Dermis lymphatic vessel endothelial cell (primary cell): ENCODE data around the gene ZNF440. TPM values are rescaled to one million over a fixed set of nuclear protein-coding genes. Genes with fewer than 3 reads are reported as not detected.

ENCODE experiments used
- total RNA-seq: library from RNA; depleted of rRNA; stranded (reverse); fragments of >200 nt; gene quantifications from 2 replicates; pipeline ENCODE4 v1.2.1, GENCODE V29; 2014

Gene ZNF440
- 8.9 and 10.8 TPM in 2 replicates for total RNA-seq

DNA sequence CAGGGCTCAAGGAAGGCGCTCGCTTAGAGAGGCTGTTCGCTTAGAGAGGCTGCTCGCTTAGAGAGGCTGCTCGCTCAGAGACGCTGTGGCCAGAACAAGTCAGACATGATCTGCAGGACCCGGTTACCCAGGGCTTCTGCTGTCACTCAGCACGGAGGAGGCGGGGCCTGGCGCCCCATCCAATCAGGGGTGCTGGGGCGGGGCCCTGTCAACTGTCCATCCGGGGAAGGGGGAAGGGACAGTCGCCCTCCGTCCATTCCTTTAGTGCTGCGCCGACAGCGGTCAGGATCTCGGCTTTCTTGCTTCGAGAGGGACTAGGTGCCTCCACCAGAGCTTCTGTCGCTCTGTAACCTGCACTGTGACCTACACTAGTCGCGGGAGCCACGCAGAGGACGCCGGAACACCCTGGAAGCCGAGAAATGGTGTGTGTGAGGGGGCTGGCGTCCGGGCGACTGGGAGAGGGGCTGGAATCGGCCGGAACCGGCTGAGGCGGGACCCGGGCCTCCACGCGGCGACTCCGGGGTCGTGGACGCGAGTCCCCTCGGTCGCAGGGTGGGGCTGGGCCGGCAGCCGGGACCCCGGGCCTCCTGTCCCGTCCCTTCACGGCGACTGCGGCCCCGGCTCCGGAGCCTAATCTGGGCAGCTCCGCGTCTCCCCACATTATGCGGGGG, at the start of gene ZNF440:
ZNF440 (plus strand) TSS at position 245 of the 671 bp plus-strand sequence; CDS start at position 420, 175 bp downstream.

DNA sequence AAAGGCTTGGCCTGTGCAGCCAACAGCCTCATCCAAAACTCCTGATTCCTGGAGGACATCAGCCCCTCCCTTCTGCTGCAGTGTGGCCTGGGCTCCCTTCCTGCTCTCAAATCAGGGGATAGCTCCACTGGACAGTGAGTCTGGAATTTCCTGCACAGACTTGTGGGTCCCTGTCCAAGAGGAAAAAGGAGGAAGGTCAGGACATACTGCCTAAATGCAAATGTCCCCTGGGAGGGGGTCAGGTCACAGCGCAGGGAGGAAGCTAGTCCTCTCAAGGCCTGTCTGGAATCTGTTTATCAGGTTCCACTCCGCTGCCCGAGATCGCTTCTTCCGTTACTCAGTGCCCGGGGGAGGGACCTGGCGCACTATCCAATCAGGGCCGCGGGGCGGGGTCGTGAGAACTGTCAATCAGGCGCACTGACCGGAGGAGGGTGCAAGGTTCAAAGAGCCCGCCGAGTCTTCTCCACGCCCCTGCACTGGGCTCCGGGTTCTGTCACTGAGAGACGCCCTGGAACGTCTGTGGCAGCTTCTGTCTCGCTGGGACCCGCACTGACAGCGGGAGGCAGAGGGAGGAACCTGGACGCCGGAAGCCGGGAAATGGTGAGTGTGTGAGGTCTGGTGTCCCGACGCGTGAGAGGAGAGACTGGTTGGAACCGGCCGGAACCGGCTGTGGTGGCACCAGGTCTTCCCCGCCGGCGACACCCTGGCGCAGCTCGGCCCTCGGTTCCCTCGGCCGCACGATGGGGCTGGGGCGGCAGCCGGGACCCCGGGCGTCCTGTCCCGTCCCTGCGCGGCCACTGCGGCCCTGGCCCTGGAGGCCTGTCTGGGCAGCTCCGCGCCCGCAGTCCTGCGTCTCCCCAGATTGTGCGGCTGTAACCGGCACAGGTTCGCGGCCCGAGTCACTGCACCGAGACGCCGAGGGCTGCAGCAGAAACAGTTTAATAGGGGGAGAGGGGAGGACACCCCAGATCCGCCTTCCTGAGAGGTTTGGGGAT, 47.2 kb upstream of the ZNF440 start, which contains the start of gene ZNF441:
ZNF441 (plus strand) TSS at position 404 of the 995 bp plus-strand sequence; CDS start at position 598, 194 bp downstream.

GRCh38 chr19:11798391-11799330, 15.4 kb upstream of the ZNF440 start, which contains the start of gene ZNF491:
ZNF491 (plus strand) TSS chr19:11798523; CDS start chr19:11805954, 7,431 bp downstream.

GRCh38 chr19:11848594-11849469, 34.8 kb downstream of the ZNF440 start, which contains the start of gene ZNF439:
ZNF439 (plus strand) TSS chr19:11848726; CDS start chr19:11848868, 142 bp downstream.

Other genes starting within 250 kb of the ZNF440 start
- gene ACP5, start 236.6 kb upstream of the ZNF440 start, total RNA-seq: under 0.01 and 0.34 TPM in 2 replicates
- 21.3 and 29.7 TPM in 2 replicates for gene ZNF627, start 216.8 kb upstream of the ZNF440 start, total RNA-seq
- gene ZNF823, start 75.3 kb upstream of the ZNF440 start, total RNA-seq: 9.3 and 11.4 TPM in 2 replicates
- 15.2 and 15.5 TPM in 2 replicates for gene ZNF441, start 47.3 kb upstream of the ZNF440 start, total RNA-seq
- 0.54 and 0.86 TPM in 2 replicates for gene ZNF491, start 15.8 kb upstream of the ZNF440 start, total RNA-seq
- 0.11 and 0.17 TPM in 2 replicates for gene ZNF439, start 34.5 kb downstream of the ZNF440 start, total RNA-seq
- gene ZNF69, start 73.5 kb downstream of the ZNF440 start, total RNA-seq: 2.0 and 4.2 TPM in 2 replicates
- 5.2 and 7.8 TPM in 2 replicates for gene ZNF700, start 110.8 kb downstream of the ZNF440 start, total RNA-seq
- 0.33 and 0.60 TPM in 2 replicates for gene ZNF763, start 150.8 kb downstream of the ZNF440 start, total RNA-seq
- 1.4 and 1.5 TPM in 2 replicates for gene ZNF433, start 221.4 kb downstream of the ZNF440 start, total RNA-seq
- gene ZNF878, start 238.7 kb downstream of the ZNF440 start, total RNA-seq: 0.11 and 0.26 TPM in 2 replicates